WERI-Rb-1 (cell line): ENCODE measurements around the gene LBH.

Experiments
- DNase-seq: peaks from one replicate; pipeline ENCODE4 v3.0.0-alpha.2; 2020
- H3K27ac ChIP-seq: fragments of 250-450 bp; sonication (Bioruptor Pico); 2 replicates; pipeline ENCODE4 v1.5.1; 2020; ENCODE audit warnings: mild to moderate bottlenecking, moderate library complexity
- H3K27me3 ChIP-seq: fragments of 250-450 bp; sonication (Bioruptor Pico); 2 replicates; pipeline ENCODE4 v1.5.1; 2021; ENCODE audit warnings: mild to moderate bottlenecking, low read depth, moderate library complexity; ENCODE audit not compliant: insufficient read depth, severe bottlenecking
- H3K36me3 ChIP-seq: fragments of 250-450 bp; sonication (Bioruptor Pico); 2 replicates; pipeline ENCODE4 v1.5.1; 2020; ENCODE audit warnings: mild to moderate bottlenecking, moderate library complexity
- H3K4me3 ChIP-seq: 2 replicates; pipeline ENCODE4 v1.5.1; 2011; ENCODE audit warnings: low read depth, mild to moderate bottlenecking, control low read depth, low read length
- H3K9me3 ChIP-seq: fragments of 250-450 bp; sonication (Bioruptor Pico); 2 replicates; pipeline ENCODE4 v1.5.1; 2021; ENCODE audit warnings: mild to moderate bottlenecking, moderate library complexity; ENCODE audit not compliant: severe bottlenecking
- TF ChIP-seq, protein P1 (sequence below): IDR thresholded peaks from 2 replicates; pipeline ENCODE4 v1.5.1; 2011; ENCODE audit warnings: low read depth, mild to moderate bottlenecking, control low read depth, inconsistent platforms, low read length

LBH gene

DNA sequence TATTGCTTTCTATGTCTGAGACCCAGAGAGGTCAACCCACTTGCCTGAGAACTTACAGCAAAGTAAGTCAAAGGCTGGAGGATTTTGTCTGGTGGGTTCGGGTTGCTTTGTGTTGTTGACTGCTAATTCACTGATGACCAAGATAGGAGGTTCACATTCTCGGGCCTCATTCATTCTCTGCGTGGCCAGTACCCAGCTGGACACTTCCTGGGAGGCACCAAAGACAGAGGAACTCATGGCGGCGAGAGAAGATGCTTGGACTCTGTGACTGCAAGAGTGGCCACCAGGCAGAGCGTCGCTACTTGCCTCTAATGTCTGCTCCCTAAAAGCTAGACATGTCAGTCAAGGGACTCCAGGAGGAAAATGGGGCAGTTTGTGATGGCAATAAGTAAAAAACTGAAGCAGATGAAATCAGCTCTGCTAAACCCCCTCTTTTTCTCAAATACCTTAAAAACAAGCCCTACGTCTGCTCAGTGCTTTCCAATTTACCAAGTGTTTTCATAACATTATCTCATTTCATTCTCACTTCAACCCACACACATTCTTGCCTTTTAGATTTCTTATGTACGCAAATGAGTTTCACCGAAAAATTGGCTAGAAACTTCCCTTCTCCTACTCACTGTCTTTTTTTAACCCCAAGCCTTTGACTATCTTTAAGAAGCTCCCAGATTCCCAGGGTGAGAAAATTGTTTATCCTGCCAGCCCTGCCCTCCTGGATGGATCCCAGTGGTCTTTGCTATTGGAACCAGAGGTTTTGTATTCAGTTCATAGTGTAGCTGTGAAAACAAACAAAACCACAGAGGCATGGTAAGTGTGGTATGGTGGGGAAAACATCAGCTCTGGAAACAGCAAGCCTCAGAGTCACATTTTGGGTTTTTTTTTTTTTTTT, 4.9 kb upstream of the LBH start:
- Histone ChIP-seq H3K4me3 (no peak overlapping the region), H3K27ac (no peak overlapping the region), H3K27me3 (peaks cover 7% of the 10 kb centered on the region), H3K9me3 (no peaks in the 10 kb centered on the region), H3K36me3 (no peaks in the 10 kb centered on the region)
- no peak for DNase-seq
- TF ChIP-seq, protein P1, sequence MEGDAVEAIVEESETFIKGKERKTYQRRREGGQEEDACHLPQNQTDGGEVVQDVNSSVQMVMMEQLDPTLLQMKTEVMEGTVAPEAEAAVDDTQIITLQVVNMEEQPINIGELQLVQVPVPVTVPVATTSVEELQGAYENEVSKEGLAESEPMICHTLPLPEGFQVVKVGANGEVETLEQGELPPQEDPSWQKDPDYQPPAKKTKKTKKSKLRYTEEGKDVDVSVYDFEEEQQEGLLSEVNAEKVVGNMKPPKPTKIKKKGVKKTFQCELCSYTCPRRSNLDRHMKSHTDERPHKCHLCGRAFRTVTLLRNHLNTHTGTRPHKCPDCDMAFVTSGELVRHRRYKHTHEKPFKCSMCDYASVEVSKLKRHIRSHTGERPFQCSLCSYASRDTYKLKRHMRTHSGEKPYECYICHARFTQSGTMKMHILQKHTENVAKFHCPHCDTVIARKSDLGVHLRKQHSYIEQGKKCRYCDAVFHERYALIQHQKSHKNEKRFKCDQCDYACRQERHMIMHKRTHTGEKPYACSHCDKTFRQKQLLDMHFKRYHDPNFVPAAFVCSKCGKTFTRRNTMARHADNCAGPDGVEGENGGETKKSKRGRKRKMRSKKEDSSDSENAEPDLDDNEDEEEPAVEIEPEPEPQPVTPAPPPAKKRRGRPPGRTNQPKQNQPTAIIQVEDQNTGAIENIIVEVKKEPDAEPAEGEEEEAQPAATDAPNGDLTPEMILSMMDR = no peak

DNA sequence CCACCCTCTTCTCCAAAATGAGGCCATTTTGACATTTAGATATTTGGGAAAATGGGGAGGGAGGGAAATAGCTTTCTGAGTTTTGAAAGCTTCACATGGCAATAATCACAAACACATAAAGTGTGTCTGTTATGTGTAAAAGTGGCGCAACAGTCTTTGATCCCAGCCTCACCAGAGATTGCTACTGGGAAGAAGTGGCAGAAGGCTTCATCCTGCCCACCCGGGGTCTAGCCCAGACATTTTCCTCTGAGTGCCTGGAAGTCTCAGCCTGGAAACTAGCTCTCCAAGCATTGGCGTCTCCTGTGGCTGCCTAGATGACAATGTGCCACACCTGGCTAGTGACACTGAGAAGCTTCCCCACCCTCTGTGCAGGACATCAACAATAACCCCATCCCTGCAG, 1.7 kb upstream of the LBH start:
- Histone ChIP-seq H3K27me3 (peaks cover 22% of the 10 kb centered on the region), H3K9me3 (peaks cover 2% of the 10 kb centered on the region), H3K36me3 (peaks cover 4% of the 10 kb centered on the region; the same call in 1 of the 2 replicates), H3K4me3 (no peak overlapping the region), H3K27ac (no peak overlapping the region)
- no peak for DNase-seq
- TF ChIP-seq, protein P1 = no peak

DNA sequence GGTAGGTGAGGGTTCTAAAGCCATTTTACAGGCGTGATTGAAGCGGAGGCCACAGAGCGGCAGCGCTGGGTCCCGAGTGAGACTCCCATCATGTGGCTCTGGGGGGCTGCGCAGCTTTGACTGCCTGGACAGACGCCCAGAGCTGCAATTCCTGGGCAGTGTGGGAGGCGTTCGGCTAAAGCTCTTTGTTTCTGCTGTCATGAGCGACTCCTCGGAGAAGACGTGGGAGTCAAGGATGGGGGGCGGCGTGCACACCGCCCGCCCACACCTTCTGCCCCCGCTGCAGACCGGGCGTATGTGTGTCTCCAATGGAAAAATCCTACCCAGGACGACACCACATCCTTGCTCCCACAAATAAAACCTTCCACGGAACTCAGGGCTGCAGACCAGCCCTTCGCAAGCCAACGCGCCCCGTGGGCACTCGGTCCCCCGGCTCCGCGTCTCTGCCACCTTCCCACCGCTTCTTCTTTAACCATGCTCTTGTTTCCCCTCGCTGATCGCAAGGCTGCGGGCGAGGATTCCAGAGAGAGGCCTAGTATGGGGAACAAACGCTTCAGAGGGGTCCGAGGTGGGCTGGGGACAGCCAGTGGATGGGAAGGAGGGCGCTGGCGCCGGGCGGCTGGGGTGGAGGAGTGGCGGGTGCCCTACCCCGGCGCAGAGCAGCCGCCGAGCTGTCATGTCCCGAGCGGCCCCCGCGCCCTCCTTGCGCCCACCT, 680 bp upstream of the LBH start:
- Histone ChIP-seq H3K9me3 (peaks cover 2% of the 10 kb centered on the region), H3K36me3 (peaks cover 11% of the 10 kb centered on the region; the same call in 1 of the 2 replicates), H3K4me3 (peak overlapping the region; percentile 62), H3K27ac (peak overlapping the region; percentile 4), H3K27me3 (peaks cover 22% of the 10 kb centered on the region)
- DNase-seq = peak; percentile 68
- TF ChIP-seq, protein P1 = peak; percentile 60

DNA sequence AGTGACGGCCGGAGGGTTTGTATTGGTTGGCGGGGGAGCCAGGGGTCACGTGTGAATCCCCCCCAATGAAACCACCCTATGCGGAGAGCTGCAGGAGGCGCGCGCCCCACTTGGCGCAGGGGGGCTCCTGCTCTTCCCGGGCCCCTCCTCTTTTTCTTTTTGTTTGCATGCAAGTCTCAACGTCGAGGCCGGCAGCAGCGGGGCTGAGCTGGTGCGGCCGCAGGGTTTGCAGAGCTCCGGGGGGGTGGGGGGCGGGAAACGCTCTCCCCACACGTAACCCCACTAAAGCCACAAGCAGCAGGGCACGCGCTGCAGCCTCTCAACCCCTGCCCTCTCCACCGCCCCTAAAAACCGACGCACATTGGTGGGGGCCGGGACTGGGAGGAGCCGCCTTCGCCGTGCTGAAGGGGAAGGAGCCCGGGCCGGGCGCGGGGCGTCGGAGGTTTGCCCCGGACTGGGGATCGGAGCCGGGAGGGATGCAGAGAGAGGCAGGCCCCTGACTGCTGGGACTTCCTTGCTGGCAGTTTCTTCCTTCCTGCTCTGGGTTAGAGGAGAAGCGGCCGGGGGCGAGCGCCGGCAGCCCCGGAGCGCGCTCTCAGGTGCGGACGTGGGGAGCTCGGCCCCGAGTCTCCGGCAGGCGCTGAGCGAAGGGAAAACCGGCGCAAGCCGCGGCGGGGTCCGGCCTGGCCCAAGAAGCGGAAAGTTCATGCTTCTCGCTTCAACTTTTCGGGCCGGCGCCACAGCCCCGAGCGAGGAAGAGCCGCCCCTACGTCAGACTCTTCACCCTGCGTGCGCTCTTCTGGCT, 864 bp downstream of the LBH start:
- peaks cover 2% of the 10 kb centered on the region for H3K9me3 ChIP-seq
- H3K27ac ChIP-seq = peak overlapping the region; percentile 62
- peak; percentile 66 for DNase-seq
- H3K36me3 ChIP-seq = peaks cover 19% of the 10 kb centered on the region
- H3K4me3 ChIP-seq = peak overlapping the region; percentile 62
- TF ChIP-seq, protein P1 = no peak
- peaks cover 22% of the 10 kb centered on the region for H3K27me3 ChIP-seq

DNA sequence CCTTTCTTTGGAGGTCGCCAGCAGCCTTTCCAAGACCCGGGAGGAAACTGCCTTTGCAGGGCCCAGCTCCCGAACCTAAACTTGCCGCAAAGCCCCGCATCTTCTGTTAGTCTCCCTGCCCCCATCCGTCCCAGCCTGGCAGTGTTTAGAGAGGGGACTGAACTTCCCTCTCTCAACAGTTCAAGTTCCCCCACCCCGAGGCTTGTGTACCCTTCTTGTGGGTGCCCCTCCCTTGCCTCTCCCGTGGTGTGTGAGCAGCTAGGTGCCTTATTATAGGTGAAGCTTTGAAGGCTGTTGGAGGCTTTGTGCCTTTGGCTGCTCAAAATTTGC, 1.4 kb downstream of the LBH start:
- Histone ChIP-seq H3K4me3 (peak overlapping the region; percentile 62), H3K36me3 (peaks cover 19% of the 10 kb centered on the region), H3K27me3 (peaks cover 22% of the 10 kb centered on the region), H3K27ac (no peak overlapping the region), H3K9me3 (peaks cover 2% of the 10 kb centered on the region)
- TF ChIP-seq, protein P1 = no peak
- DNase-seq = peak; percentile 33
